Stomach smooth muscle (tissue), 2 donors: Measurements from ENCODE around the gene TNRC6C.

Source experiments
- H3K27ac ChIP-seq: one replicate; pipeline ENCODE4 v1.7.0; 2013; ENCODE audit warnings: mild to moderate bottlenecking, low read length, inconsistent platforms
- H3K27me3 ChIP-seq, 2 donors: one replicate each; pipeline ENCODE4 v1.7.0; 2013; ENCODE audit warnings: low read length in 2 of 2; ENCODE audit not compliant: insufficient read depth in 2 of 2, control insufficient read depth in 1 of 2
- H3K36me3 ChIP-seq, 2 donors: one replicate each; pipeline ENCODE4 v1.7.0; 2013; ENCODE audit warnings: low read length in 2 of 2; ENCODE audit not compliant: control insufficient read depth in 2 of 2, insufficient read depth in 2 of 2
- H3K4me1 ChIP-seq: one replicate; pipeline ENCODE4 v1.7.0; 2013; ENCODE audit warnings: low read length; ENCODE audit not compliant: control insufficient read depth, insufficient read depth
- H3K4me3 ChIP-seq, 2 donors: one replicate each; pipeline ENCODE4 v1.7.0; 2013; ENCODE audit warnings: low read length in 2 of 2
- H3K9ac ChIP-seq, 2 donors: one replicate each; pipeline ENCODE4 v1.7.0; 2013; ENCODE audit warnings: low read length in 2 of 2, mild to moderate bottlenecking in 1 of 2
- H3K9me3 ChIP-seq, 2 donors: one replicate each; pipeline ENCODE4 v1.7.0; 2013; ENCODE audit warnings: low read length in 2 of 2; ENCODE audit not compliant: control insufficient read depth in 2 of 2
- donor health status: healthy.
- donor health status: Pancreatic carcinoma.

TNRC6C gene

DNA sequence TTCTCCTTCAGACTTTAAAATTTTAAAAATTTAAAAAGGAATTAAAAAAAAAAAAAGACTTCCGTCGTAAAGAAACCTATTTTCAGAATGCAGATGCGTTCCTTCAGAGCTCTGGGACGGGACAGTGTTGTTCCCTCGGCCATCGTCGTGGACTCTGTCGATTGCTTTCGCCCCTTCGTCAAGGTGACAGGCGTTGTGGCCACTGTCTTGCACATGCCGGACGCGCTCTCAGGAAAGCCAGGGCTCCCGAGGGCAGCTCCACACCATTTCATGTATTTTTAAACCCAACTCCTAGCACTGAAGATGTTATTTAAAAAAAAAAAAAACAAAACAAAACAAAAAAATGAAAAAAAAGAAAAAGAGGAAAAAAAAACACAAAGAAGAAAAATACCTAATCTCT lies 147.7 kb downstream of the TNRC6C start:
- peaks cover 16 to 29% of the 10 kb centered on the region in 2 donors for H3K36me3 ChIP-seq
- H3K9ac ChIP-seq, result no peak overlapping the region
- H3K27me3 ChIP-seq, result no peaks in the 10 kb centered on the region
- H3K4me3 ChIP-seq, result no peak overlapping the region
- no peaks in the 10 kb centered on the region for H3K9me3 ChIP-seq
- H3K4me1 ChIP-seq, result peaks cover 14% of the 10 kb centered on the region
- H3K27ac ChIP-seq, result no peak overlapping the region

DNA sequence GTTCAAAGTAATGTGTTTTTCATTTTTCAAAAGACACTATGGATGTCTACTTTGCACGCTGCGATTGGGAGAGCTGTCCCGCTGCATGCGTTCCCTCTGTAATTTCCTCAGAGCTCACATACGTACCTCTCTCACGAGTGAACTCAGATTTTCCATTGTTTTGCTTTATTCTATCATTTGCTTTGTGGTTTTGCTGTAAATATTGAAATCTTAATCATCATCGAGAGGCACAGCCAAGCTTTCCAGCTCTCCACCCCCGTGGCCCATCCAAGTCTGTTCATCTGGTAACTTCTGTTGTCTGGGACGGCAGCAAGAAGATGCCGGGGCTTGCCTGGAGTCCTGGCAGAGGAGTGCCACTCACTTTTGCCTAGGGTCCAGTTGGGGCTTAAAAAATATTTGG lies 149.0 kb downstream of the TNRC6C start:
- Histone ChIP-seq H3K4me1 (peaks cover 15% of the 10 kb centered on the region), H3K4me3 (no peak overlapping the region), H3K27me3 (no peaks in the 10 kb centered on the region), H3K36me3 (peaks cover 13 to 21% of the 10 kb centered on the region in 2 donors), H3K27ac (no peak overlapping the region), H3K9ac (no peak overlapping the region), H3K9me3 (no peaks in the 10 kb centered on the region)

DNA sequence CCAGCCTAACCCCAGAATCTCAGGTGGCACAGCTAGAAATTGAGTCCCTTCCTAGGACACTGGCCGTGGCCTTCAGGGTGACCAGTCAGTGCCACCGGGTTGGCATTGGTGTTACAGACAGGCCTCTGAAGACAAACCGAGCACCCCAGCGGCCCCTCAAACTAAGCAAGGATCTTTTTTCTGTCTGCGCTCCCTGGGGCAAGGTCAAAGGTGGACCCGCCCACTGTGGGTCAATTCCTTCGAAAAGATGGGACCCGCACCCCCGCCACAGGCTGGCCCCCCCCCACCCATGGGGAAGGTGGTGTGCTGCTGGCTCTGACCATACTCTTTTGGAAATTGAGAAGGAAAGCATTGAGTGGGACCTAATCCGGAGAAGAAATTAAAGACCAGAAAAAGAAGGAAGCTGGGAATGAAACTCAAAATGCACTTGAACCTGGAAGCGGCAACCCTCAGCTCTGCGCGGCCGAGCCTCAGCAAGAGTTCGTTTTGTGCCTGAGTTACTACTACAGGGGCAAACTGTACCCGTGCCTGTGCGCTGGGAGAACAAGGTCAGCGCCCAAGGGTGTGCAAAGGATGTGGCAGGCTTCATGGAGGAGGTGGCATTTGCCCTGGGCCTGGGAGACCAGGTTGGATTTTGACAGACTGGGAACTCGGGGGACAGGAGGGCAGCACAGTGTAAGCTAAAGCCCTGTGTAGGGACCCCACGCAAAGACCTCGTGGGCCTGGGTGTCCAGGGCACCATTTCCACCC lies 149.6 kb downstream of the TNRC6C start:
- no peaks in the 10 kb centered on the region for H3K9me3 ChIP-seq
- H3K4me3 ChIP-seq, result no peak overlapping the region
- no peak overlapping the region for H3K9ac ChIP-seq
- H3K36me3 ChIP-seq, result peaks cover 11 to 15% of the 10 kb centered on the region in 2 donors
- H3K27me3 ChIP-seq, result no peaks in the 10 kb centered on the region
- peaks cover 20% of the 10 kb centered on the region for H3K4me1 ChIP-seq
- H3K27ac ChIP-seq, result no peak overlapping the region

DNA sequence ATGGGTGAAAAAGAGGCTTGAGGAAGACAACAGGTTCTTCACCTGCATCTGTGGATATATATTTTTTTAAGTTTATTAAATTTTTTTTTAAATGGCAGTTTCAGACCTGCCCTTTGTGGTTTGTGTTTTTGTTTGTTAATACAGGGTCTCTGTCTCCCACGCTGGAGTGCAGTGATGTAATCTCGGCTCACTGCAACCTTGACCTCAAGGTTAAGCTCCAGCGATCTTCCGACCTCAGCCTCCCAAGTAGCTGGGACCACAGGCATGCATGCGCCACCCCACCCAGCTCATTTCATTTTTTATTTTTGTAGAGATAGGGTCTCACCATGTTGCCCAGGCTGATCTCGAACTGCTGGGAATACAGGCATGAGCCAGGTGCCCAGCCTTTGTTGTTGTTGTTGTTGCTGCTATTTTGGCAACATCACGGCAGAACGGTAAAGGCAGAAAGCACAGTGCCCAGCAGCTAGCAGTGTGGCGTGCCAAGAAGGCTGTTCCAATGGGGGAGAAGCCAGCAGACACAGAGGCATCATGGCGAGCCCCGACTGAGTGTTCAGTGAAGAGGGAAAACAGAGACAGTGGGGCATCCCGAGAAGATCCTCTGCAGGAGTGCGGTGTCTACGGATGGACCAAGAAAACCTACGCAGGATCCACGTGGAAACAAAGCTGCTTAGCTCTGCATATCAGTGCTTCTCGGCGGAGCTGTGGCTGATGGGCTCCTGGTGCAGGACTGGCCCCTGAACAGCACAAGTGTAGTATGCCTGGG lies 150.4 kb downstream of the TNRC6C start:
- H3K27ac ChIP-seq, result no peak overlapping the region
- peaks cover 3 to 9% of the 10 kb centered on the region in 2 donors for H3K36me3 ChIP-seq
- H3K4me3 ChIP-seq, result no peak overlapping the region
- H3K9me3 ChIP-seq, result no peaks in the 10 kb centered on the region
- H3K4me1 ChIP-seq, result peaks cover 20% of the 10 kb centered on the region
- H3K9ac ChIP-seq, result no peak overlapping the region
- H3K27me3 ChIP-seq, result peaks cover 2 to 3% of the 10 kb centered on the region in 2 donors

DNA sequence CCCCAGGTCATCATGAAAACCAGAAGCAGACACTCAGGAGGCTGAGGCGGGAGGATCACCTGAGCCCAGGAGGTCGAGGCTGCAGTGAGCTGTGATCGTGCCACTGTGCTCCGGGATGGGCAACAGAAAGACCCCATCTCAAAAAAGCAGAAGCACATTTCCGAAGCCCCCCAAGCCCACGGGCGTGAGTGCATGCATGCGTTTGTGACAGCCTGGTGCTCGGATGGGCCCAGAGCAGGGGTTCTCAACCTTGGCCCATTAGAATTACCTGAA lies 150.9 kb downstream of the TNRC6C start:
- Histone ChIP-seq H3K4me1 (peaks cover 20% of the 10 kb centered on the region), H3K36me3 (peaks cover 0 to 4% of the 10 kb centered on the region in 2 donors), H3K27ac (no peak overlapping the region), H3K9ac (no peak overlapping the region), H3K4me3 (no peak overlapping the region), H3K9me3 (no peaks in the 10 kb centered on the region), H3K27me3 (peaks cover 2 to 3% of the 10 kb centered on the region in 2 donors)

DNA sequence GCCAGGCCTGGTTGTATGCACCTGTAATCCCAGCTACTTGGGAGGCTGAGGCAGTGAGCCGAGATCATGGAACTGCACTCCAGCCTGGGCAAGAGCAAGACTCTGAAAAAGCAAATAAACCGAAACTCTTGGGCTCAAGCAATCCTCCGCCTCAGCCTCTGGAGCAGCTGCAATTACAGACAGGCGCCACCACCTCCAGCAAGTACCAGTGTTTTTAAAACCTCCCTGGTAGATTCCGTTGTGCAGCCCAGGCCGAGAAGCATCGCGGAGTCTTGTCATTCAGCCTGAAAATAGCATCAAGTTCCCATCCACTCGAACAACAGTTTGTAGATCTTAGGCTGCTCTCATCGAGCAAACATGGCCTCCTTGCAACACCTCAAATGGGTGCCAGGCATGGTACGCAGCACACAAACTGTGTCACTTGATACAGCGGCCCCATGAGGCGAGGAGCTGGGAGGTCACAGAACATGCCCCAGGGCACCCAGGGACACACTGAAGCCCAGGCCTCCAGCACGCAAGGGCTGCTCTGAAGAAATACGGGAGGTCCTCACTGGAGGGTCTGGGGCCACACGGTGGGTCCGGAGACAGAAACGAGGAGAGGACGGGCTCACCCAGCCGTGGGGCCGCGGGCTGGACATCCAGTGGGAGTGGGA lies 152.0 kb downstream of the TNRC6C start:
- H3K27ac ChIP-seq, result no peak overlapping the region
- peaks cover 22% of the 10 kb centered on the region for H3K4me1 ChIP-seq
- peaks cover 0 to 2% of the 10 kb centered on the region in 2 donors for H3K36me3 ChIP-seq
- no peak overlapping the region for H3K9ac ChIP-seq
- H3K27me3 ChIP-seq, result peaks cover 2 to 3% of the 10 kb centered on the region in 2 donors
- H3K4me3 ChIP-seq, result no peak overlapping the region
- H3K9me3 ChIP-seq, result no peaks in the 10 kb centered on the region

DNA sequence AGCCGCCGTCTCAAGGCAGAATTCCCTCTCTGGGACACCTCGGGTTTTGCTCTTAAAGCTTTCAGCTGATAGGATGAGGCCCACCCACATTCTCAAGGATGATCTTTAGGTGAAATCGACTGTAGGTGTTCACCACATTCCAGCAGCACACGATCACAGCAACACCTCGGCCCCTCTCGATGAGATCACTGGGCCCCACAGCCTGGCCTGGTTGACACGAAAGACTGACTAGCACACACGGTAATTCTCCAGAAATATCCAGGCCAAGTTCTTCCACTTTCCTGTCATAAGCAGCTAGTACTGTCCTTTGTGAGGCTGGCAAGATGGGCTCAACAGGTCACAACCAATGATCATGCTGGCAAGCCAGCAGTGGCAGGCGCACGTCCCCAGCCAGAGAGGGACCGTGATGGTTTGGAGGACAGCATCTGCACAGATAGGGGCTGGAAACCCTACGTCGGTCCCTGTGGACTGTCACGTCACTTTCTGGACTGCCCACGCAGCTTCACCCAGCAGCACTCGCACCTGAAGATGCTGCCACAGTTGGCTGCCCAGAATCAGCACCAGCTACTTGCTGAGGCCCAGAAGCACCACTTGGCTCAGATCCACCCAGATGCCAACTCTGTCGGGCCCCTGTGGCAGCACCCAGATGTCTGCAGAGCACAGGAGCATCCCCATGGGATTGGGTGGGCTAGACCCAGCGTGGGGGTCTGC lies 152.7 kb downstream of the TNRC6C start:
- Histone ChIP-seq H3K27ac (no peak overlapping the region), H3K27me3 (peaks cover 2 to 3% of the 10 kb centered on the region in 2 donors), H3K4me3 (no peak overlapping the region), H3K36me3 (peaks cover 0 to 2% of the 10 kb centered on the region in 2 donors), H3K9ac (no peak overlapping the region), H3K9me3 (no peaks in the 10 kb centered on the region), H3K4me1 (peaks cover 20% of the 10 kb centered on the region)

DNA sequence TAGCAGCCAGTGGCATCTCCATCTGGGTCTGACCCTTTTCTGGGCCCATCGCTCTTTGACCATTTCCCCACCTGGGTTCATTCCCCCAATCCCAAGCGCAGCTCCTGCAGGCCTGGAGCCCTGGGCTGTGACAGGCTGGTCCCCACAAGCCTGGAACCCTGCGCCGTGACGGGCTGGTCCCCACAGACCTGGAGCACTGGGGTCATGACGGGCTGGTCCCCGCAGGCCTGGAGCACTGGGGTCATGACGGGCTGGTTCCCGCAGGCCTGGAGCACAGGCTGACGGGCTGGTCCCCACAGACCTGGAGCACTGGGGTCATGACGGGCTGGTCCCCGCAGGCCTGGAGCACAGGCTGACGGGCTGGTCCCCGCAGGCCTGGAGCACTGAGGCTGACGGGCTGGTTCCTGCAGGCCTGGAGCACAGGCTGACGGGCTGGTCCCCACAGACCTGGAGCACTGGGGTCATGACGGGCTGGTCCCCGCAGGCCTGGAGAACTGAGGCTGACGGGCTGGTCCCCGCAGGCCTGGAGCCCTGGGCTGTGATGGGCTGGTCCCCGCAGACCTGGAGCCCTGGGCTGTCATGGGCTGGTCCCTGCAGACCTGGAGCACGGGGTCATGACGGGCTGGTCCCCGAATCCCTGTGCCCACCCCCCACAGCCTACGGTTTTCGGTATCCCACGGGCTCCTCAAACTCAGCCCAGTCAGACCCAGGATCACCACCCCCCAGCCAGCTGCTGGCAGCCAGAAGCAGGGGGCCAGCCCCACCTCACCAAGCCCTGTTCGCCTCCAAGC lies 153.4 kb downstream of the TNRC6C start:
- Histone ChIP-seq H3K36me3 (peaks cover 0 to 2% of the 10 kb centered on the region in 2 donors), H3K4me3 (no peak overlapping the region), H3K27me3 (peaks cover 2 to 3% of the 10 kb centered on the region in 2 donors), H3K9me3 (no peaks in the 10 kb centered on the region), H3K27ac (no peak overlapping the region), H3K9ac (peak overlapping the region in 1 of 2 donors; percentile 29), H3K4me1 (peaks cover 20% of the 10 kb centered on the region)

DNA sequence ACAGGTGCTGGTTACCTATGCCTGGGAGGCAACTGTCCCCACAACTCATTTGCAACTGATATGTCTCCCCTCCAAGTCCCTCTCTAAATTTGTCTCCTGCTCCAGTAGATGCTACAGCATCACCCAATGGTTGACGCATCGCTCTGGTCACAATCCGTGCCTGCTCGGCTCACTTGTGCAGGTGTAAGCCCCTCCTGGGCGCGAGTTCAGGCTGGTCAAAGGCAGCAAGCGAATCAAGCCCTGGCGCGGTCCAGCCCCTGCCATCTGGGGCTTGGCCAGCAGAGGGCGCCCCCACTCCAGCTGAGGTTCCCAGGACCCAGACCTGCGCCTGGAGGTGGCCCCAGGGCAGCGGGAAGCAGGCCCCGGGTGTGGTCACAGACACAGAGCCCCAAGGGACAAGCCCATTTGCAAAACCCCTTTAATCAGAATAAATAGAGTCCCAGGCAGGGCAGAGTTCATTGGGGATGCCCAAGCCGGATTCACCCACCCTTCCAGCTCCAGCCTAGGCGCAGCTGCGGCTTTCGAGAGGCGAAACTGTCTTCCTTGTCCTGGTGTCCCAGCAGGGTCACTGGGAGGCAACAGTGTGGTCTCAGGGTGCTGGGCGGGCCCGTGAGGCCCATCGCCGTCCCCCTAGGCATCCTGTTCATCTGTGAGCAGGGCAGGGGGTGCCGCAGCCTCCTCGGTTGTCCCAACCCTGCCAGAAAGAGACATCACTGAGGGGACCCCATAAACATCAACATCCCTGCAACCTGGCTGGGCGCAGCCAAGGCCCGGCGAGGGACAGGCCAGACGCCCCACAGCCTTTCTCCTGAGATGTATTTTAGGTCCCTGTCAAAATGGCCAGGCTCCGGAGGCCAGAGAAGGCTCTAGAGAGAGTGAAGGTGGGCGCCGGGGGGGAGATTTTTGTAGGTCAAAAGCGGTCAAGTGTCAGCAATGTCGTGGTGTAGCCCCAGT lies 154.3 kb downstream of the TNRC6C start:
- Histone ChIP-seq H3K27me3 (peaks cover 2 to 3% of the 10 kb centered on the region in 2 donors), H3K36me3 (peaks cover 0 to 1% of the 10 kb centered on the region in 2 donors), H3K4me3 (peak overlapping the region in 1 of 2 donors; percentile 44), H3K9me3 (no peaks in the 10 kb centered on the region), H3K4me1 (peaks cover 27% of the 10 kb centered on the region), H3K9ac (peak overlapping the region in 1 of 2 donors; percentile 29), H3K27ac (no peak overlapping the region)
